GM19193 (cell line): ENCODE results near the gene TFB1M.
A peak's percentile ranks its signal among the peaks of the same experiment; 100 is the strongest.

Experiments
- POLR2A ChIP-seq: IDR thresholded peaks from 4 replicates; pipeline ENCODE4 v1.6.1; 2011; ENCODE audit not compliant: insufficient read depth, insufficient read length; ENCODE audit errors: extremely low read depth

Gene TFB1M

GRCh38 chr6:155254139-155254538, 60.1 kb downstream of the TFB1M start:
- no peak for TF ChIP-seq POLR2A

- no peak for TF ChIP-seq POLR2A
Observed at GRCh38 chr6:155253337-155253736, 60.9 kb downstream of the TFB1M start.

GRCh38 chr6:155252581-155252980, 61.7 kb downstream of the TFB1M start:
- no peak for TF ChIP-seq POLR2A

- no peak for TF ChIP-seq POLR2A
Observed at GRCh38 chr6:155250701-155251381, 63.4 kb downstream of the TFB1M start.

- no peak for TF ChIP-seq POLR2A
Observed at GRCh38 chr6:155248008-155249001, 66.0 kb downstream of the TFB1M start.

GRCh38 chr6:155247618-155248007, 66.7 kb downstream of the TFB1M start:
- TF ChIP-seq POLR2A = no peak

- peak; percentile 7 for TF ChIP-seq POLR2A
Observed at GRCh38 chr6:155246825-155247224, 67.5 kb downstream of the TFB1M start.

GRCh38 chr6:155245831-155246230, 68.5 kb downstream of the TFB1M start:
- no peak for TF ChIP-seq POLR2A

GRCh38 chr6:155245193-155245592, 69.1 kb downstream of the TFB1M start:
- TF ChIP-seq POLR2A = no peak

- no peak for TF ChIP-seq POLR2A
Observed at GRCh38 chr6:155244434-155244833, 69.8 kb downstream of the TFB1M start.

- no peak for TF ChIP-seq POLR2A
Observed at GRCh38 chr6:155241966-155242365, 72.3 kb downstream of the TFB1M start.

- no peak for TF ChIP-seq POLR2A
Observed at GRCh38 chr6:155240905-155241600, 73.2 kb downstream of the TFB1M start.

- no peak for TF ChIP-seq POLR2A
Observed at GRCh38 chr6:155237613-155238012, 76.7 kb downstream of the TFB1M start.

GRCh38 chr6:155235087-155235486, 79.2 kb downstream of the TFB1M start:
- no peak for TF ChIP-seq POLR2A

GRCh38 chr6:155234687-155235086, 79.6 kb downstream of the TFB1M start:
- TF ChIP-seq POLR2A = no peak
